HS-5 (cell line): ENCODE measurements around the gene PEX12.
"Not testable (repeated sequence)": the region's sequence is repeated elsewhere in the genome, so short reads cannot be mapped to it uniquely, and the experiment has no call there.

Experiments
- DNase-seq: peaks from one replicate; pipeline ENCODE4 v3.0.0-alpha.2; 2012; ENCODE audit warnings: low read depth

Gene PEX12

GRCh38 chr17:35577830-35578196, 558 bp downstream of the PEX12 start:
- DNase-seq, result no peak

GRCh38 chr17:35575759-35576158, 2.6 kb downstream of the PEX12 start:
- no peak for DNase-seq

- no peak for DNase-seq
Measured at GRCh38 chr17:35569405-35569804, 9.0 kb downstream of the PEX12 start.

DNA sequence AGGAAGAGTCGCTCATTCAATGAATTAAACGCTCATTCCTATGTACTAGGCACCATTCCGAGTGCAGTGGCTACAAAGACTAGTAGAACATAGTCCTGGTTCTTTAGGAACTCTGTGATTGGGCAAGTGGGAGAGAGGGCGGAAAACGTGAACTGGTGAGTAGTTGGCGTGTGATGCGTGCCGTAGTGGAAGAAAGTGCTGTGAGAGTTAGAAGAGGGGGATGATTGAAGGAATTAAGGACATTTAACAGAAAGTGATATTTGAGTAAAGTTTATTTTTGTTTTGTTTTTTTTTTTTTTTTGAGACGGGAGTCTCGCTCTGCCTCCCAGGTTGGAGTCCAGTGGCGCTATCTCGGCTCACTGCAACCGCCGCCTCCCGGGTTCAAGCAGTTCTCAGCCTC, 9.8 kb downstream of the PEX12 start:
- no peak for DNase-seq

DNA sequence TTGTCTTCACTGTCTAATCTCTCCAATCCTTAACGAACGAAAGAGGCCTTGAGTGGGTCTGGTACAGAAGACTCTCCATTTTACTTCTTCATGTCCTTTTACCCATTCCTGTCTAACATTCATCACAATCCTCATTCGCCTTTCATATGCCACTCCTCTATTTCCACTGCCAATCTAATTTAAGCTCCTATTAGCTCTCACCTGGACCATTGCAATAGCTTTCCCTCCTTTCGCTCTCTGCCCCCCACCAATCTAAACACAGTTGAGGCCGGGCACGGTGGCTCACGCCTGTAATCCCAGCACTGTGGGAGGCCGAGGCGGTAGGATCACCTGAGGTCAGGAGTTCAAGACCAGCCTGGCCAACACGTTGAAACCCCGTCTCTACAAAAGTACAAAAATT, 11.4 kb downstream of the PEX12 start:
- no peak for DNase-seq

GRCh38 chr17:35563181-35563580, 15.2 kb downstream of the PEX12 start:
- DNase-seq, result not testable (repeated sequence)

GRCh38 chr17:35560703-35561102, 17.7 kb downstream of the PEX12 start, which contains the start of gene SLFN14:
SLFN14 (minus strand) TSS chr17:35560819; CDS start chr17:35558062, 2,757 bp downstream.
- no peak for DNase-seq

DNA sequence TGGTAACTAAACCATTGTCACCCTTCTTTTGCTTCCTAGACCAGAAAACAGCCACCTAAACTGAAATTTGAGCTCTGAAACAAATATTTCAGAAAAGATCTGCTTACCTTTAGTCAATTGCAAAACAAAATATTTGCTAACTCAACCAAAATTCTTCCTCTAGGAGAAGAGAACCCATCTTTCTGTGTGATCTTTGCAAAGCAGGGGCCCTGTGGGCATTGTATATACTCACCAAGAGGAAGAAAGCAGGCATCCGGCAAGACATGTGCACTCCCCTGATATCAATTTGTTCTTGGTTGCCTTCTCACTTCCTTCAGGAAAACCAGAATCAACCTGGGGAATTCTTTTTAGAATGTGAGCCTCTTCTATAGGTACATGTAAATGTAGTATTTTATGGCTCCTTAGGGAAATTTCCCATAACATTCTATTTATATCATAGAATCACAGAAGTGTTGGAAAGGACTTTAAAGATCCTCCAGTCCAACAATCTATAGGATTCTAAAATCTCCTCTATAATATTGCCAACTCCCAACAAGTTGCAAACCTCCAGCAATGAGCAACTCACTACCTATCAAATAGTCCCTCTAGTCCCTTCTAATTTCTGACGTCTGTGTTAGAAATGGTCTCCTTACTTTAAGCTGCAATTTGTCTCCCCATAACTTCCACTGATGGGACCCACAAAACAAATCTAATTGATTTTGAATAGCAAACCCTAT, 18.7 kb downstream of the PEX12 start:
- DNase-seq, result no peak

DNA sequence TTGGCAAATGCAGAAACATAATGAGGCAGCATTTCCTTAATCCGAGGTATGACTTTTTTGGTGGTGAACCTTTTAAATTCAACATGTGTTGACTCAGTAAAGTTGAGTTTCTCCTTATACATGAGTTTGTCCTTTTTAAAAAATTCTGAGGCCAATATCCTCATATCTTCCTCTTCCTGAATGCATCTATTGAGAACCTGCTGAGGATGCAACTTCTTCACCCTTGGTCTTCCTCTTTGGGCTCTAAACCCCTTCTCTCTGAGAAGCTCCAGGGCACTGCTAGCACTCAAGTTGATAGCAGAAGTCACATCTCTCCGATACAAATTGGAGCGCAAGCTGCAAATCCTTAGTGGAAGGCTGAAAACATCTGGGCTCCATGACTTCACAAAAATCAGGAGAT, 21.0 kb downstream of the PEX12 start:
- DNase-seq, result no peak

- DNase-seq, result no peak
Measured at GRCh38 chr17:35555691-35556090, 22.7 kb downstream of the PEX12 start.

DNA sequence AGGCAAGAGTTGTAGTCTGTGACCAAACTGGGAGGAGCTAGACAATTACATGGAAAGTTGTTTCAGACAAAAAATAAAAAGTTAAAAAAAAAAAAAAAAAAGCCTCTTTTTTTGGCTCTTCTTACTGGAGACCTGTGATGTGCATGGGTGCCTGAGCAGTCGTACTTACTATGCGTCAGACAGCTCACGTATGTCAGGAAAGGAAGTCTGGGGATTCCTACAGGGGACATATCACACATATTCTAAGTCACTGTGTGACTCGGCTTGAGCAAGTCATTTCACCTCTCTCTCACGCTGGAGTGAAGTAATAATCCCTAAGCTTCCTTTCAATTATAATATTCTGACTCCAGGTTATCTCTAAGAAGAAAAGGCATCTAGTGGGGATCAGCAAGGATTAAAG, 23.7 kb downstream of the PEX12 start:
- no peak for DNase-seq

GRCh38 chr17:35553310-35553709, 25.1 kb downstream of the PEX12 start:
- DNase-seq, result no peak

DNA sequence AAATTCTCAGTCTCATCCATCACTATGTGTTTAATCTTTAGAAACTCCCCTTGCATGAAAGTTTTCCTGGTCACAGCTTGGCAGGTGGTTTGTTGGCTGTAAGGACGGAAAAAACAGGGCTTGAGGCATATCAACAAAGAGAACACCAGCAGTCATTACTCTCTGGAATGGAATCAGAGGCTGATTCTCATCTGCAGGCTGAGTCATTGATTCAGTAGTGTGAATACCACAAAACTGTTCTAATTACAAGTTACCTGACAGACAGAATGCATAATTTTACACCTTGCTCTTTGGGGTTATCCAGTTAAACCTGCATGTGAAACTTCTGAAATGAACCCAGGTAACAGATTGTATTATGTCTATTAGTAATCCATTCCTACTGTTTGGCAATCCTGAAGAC, 29.4 kb downstream of the PEX12 start:
- no peak for DNase-seq

DNA sequence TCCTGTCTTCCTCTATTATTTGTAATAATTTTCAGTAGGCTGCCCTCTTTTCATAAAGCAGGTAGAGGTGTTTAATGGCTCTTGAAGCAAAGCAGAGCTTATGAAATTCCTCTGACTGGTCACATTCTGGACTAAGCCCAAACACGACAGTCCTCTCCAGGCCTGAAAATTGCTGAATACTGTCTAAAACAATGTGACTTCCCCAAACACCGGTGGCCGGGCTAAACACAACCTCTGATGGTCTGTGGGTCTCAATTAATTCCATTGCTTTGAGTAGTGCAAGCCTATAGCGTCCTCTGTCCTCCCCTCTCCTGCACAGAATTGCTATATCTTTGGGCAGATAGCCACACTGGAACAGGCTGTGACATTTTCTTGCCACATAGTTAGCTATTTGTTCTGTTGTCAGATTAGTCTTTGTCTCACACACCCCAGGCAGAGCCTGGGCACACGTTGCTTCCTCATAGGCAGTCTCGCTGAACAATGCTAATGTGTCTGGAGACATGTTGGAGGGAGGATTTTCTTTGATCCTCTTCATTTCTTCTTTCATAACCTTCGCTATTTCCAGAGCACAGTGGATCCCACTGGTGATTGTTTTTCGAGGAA, 30.1 kb downstream of the PEX12 start:
- no peak for DNase-seq

DNA sequence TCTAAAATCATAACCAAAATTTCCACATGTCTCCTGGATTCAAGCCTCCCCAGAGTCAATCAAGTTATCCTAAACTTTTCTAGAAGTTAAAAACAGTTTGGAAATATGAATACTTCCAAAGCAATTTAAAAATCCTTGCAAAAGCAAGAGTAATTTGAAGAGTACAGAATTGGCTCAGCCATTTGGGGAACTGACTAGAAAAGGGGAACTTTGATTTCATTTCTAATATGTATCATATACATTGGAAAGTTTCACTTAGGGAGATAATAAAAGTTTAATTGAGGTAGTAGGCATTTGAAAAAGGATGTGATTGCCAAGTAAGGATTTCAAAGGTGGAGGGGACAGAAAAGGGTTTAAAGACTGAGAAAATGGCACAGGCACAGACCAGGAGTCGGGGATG, 31.9 kb downstream of the PEX12 start:
- no peak for DNase-seq

DNA sequence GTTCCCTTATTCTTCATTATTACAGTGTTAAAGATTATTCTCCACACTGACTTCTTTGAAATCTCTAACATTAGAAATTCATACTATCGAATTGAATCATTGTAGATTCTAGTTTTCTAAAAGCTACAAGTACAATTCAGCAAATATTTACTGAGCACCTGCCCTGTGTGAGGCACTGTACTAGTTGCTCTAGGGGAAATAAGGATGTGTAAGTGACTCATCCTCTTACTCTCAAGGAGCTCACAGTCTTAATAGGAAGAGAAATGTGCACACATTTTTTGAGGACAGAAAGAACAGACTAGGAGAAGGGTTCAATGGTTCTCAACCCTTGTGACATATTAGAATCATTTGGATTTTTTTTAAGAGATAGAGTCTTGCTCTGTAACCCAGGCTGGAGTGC, 33.2 kb downstream of the PEX12 start:
- no peak for DNase-seq

- DNase-seq, result no peak
Measured at GRCh38 chr17:35543856-35544255, 34.5 kb downstream of the PEX12 start.

- DNase-seq, result no peak
Measured at GRCh38 chr17:35542990-35543389, 35.4 kb downstream of the PEX12 start.

- no peak for DNase-seq
Measured at GRCh38 chr17:35541434-35541833, 36.9 kb downstream of the PEX12 start.

GRCh38 chr17:35540589-35541404, 37.6 kb downstream of the PEX12 start:
- no peak for DNase-seq

DNA sequence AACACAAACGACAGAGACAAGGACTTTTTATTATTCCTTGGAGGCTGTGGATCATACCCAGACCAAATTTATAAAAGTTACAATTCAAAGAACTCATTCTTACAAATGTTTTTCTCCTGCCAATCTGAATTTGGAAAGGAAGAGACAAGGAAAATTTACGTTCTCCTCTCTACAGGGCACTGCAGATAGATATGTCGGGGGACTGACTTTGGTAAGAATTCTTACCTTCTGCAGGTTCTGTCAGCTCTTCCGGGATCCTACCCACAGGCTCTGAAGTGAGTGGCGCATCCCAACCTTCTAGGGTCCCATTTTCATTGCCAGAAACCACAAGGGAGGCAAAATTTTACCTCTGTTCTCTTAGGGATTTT, 38.7 kb downstream of the PEX12 start:
- DNase-seq, result no peak

DNA sequence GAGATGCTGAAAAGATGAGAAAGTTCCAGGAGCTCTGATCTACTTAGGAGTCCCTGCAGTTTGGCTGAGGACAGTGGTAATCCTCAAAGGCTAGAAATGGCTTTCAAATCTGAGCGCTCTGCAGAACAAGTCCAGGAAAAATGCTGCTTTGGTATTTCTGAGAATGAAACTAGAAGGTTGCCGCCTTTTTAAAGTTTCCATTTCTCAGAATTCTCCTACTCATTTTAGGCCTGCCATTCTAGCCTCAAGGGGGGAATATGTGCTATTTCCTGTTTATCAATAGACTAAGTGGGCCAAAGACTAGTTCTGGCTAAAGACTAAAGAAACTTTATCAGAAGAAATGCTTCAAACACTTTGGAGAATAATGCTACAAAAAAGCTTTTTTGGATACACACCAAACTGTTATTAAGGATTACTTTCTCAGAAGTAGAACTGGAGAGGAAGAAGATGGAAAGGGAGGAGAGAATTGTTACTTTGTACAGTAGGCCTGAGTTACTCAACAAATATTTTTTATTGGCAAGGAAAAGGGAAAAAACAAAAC, 40.7 kb downstream of the PEX12 start, which contains the start of gene SLFN12L:
TSS of gene SLFN12L (minus strand) at position 78 of the 541 bp plus-strand sequence. CDS start 15,314 bp downstream, outside the sequence.
- DNase-seq, result no peak

DNA sequence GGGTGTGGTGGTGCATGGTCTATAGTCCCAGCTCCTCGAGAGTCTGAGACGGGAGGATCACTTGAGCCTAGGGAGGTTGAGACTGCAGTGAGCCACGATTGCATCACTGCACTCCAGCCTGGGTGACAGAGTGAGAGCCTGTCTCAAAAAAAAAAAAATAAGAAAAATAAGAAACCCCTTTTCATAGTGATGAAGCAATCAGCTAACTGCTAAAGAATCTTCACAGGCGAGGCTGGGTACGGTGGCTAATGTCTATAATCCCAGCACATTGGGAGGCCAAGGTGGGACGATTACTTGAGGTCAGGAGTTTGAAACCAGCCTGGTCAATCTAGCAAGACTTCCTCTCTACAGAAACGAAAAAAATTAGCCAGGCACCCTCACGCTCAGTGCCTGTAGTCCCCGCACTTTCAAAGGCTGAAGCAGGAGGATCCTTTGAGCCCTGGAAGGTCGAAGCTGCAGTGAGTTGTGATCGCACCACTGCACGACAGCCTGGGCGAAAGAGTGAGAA, 41.7 kb downstream of the PEX12 start:
- no peak for DNase-seq
